Subcutaneous adipose tissue (tissue), 4 donors: ENCODE results near the gene LARP7. TPM values are rescaled to one million over a fixed set of nuclear protein-coding genes. Genes with fewer than 3 reads are reported as not detected.

ENCODE experiments used
- total RNA-seq, 4 donors: library from RNA; depleted of rRNA; stranded (reverse); fragments of >200 nt; gene quantifications; one replicate each; pipeline ENCODE4 v1.1.0, GENCODE V29; 2016
- TF ChIP-seq, protein P1 (sequence below): fragments of 450-650 bp; IDR thresholded peaks from one replicate; pipeline ENCODE4 v1.5.1; 2016; ENCODE audit warnings: low read depth, mild to moderate bottlenecking, control low read depth, antibody characterized with exemption, moderate library complexity

LARP7 gene
- total RNA-seq, 4 donors from 2014 or later: 38.1 to 66.4 (median 50.7) TPM

DNA sequence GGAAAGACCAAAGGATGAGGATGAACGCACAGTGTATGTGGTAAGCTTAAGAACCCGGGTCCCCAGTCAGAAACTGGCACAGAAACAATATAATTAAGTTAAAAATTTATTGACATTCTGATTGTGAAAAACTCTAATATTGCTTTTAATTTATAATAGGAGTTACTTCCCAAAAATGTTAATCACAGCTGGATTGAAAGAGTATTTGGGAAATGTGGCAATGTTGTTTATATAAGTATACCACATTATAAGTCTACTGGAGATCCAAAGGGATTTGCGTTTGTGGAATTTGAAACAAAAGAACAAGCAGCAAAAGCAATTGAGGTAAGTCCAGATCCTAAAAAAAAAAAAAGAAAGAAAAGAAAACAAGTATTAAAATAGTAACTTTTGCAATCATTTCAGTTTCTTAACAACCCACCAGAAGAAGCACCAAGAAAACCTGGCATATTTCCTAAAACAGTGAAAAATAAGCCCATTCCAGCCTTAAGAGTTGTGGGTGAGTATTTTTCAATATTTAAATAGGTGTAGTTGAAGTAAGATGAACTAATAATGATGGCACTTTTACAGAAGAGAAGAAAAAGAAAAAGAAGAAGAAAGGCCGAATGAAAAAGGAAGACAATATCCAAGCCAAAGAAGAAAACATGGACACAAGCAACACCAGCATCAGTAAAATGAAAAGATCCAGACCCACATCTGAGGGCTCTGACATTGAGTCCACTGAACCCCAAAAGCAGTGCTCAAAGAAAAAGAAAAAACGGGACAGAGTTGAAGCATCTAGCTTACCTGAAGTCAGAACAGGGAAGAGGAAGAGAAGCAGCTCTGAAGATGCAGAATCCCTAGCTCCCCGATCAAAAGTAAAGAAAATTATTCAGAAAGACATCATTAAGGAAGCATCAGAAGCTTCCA lies 9.9 kb downstream of the LARP7 start:
- TF ChIP-seq, protein P1, sequence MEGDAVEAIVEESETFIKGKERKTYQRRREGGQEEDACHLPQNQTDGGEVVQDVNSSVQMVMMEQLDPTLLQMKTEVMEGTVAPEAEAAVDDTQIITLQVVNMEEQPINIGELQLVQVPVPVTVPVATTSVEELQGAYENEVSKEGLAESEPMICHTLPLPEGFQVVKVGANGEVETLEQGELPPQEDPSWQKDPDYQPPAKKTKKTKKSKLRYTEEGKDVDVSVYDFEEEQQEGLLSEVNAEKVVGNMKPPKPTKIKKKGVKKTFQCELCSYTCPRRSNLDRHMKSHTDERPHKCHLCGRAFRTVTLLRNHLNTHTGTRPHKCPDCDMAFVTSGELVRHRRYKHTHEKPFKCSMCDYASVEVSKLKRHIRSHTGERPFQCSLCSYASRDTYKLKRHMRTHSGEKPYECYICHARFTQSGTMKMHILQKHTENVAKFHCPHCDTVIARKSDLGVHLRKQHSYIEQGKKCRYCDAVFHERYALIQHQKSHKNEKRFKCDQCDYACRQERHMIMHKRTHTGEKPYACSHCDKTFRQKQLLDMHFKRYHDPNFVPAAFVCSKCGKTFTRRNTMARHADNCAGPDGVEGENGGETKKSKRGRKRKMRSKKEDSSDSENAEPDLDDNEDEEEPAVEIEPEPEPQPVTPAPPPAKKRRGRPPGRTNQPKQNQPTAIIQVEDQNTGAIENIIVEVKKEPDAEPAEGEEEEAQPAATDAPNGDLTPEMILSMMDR: no peak

DNA sequence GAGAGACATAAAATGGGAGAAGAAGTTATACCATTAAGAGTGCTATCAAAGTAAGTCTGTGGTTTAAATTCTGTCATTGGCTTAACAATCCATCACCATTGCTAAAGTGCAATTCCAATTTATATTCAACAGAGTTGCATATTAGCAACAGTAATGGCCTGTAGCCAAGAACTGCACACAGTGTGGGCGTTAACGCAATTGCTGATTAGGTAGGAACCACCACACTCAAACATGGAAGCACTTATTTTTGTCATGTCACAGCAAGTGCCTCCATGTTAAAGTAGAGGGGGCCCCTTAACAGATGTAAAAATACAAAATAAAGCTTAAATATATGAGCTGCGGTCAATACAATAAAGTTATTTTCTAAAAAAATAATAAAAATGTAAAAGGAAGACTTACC lies 10.8 kb downstream of the LARP7 start:
- TF ChIP-seq, protein P1: no peak

DNA sequence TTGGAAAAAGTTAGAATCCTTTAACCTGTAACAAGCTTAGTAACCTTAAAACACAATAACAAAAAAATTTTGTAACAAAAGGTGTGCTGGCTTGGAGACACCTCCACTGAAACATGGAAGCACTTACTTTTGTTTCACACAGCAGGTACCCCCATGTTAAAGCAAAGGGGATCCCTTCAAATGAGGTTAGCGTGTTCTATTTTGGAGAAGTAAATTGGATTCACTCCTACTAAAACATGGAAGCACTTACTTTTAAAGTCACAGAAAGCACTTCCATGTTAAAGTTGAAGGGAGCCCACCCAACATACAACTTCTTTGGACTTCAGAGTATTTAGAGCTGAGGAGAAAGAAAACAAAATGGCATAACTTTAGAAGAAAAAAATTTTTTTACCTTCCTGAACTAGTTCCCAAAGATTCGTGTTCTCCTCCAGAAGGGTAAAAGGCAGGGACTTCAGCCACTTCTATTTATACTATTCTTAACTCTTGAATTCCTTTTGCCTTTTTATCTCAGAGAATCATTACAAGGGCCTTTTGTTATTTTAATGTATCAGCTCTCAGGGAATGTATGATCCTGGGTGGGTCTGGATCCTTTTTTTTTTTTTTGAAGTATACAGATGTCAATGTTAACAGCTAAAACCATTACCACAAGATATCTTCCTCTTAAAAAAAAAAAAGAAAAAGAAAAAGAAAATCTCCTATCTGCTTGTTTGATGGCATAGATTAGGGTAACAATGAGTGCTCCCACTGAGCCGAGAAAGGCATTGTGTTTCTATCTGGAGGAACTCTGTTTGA lies 11.5 kb downstream of the LARP7 start:
- TF ChIP-seq, protein P1: no peak

DNA sequence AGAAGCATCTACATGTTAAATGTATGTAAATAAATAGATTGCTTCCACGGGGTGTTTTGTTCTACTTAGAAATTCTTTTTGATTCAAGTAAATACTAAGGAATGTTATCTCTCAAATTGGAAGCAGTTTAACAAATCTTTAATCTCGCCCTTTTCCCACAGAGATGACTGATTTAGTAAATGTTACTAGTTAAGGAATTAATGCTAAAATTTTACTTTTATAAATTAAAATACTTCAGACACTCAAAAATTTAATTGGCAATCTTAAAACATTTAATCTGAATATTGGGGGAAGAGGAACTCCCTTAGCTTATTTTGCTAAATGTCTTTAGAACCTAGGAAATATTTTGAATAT lies 12.1 kb downstream of the LARP7 start:
- TF ChIP-seq, protein P1: no peak

DNA sequence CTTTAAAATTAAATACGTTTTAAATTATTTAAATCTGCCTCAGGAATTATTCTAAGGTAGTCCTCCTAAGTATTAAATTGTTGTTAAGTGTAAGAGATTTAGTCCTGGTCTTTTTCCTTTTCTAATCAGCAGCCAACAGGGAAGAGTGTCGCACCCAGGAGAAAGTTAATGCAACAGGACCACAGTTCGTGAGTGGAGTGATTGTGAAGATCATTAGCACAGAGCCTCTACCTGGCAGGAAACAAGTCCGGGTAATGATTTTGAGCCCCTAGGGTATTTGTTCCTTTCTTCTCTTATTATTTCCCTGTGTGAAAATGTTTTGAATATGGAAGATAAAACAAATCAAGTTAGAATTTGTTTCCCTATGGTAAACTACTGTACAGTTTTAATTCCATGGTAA lies 13.4 kb downstream of the LARP7 start:
- TF ChIP-seq, protein P1: no peak

DNA sequence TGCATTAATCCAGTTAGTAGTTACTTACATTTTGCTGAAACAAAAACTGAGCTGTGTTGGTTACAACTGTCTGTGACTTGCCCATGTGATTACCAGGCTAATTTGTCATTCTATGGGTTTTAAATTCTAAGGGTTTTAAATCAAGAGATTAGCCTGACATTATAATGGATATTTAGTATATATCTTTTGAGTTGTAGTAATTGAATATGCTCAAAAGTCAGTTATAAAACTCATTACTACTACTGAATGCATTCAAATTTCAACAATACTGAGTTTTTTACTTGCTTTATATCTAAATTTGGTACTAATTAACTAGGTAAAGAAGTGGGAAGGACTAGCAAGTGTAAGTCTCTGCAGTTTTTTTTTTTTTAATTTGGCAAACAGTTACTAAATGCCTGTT lies 14.7 kb downstream of the LARP7 start:
- TF ChIP-seq, protein P1: no peak

DNA sequence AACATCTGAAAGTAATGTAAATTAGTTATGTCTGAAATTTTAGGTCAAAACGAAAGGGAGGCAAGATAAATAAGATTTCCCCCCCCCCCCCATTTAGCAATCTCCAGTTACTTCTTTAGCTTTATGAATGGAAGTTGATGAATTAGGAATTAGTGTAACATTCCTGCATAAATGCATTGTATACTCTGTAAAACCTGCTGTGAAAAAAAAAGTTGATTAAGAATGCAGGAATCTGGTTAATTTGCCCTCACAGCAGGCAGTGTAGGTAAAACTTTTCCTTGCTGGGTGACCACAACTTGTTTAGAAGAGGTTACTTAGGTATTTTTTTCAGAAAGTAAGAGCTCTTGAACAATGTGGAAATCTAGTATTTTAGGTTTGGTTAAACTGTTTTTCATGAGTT lies 15.3 kb downstream of the LARP7 start:
- TF ChIP-seq, protein P1: no peak
